TTC549 (cell line): Measurements from ENCODE around the gene N4BP2L2.

Experiments
- FAIRE-seq: peaks from 2 replicates; lab custom pipeline; 2012; peaks lifted over from hg19 to GRCh38; lab: Jason Lieb, UNC

Gene N4BP2L2

DNA sequence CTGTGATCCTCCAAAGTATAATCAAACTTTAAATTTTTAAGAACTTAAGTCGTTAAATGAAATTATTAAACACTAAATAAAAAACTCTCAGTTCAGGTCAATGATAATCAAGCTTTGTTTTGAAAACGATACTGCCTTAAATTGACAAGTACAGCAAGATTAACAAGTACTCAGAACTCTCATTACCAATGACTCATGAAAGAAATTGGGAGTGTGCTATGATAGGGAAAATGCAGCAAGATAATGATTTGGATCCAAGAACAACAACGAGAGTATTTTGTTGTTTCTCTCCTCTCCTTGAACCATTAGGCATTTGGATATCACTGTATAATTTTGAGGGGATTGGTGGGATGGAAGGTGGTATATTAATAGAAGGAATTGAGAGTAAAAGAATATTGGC, 10.2 kb downstream of the N4BP2L2 start:
- no peak for FAIRE-seq

DNA sequence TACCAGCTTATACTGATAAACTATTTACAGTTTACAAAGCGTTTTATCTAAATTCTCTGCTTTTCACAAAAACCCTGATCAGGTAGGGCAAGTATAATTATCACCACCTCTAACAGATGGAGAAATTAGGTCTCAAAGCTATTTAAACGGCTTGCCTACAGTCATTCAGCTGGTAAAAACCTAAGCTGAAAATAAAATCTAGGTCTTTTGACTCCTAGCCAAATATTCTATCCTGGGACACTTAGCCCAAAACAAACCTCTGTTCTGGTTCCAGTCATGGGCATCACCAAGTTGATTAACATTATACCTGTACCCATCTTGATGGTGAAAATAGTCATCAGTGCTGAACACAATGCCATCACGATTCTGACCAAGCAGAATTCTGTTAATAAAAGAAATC, 11.4 kb downstream of the N4BP2L2 start:
- FAIRE-seq, result no peak

DNA sequence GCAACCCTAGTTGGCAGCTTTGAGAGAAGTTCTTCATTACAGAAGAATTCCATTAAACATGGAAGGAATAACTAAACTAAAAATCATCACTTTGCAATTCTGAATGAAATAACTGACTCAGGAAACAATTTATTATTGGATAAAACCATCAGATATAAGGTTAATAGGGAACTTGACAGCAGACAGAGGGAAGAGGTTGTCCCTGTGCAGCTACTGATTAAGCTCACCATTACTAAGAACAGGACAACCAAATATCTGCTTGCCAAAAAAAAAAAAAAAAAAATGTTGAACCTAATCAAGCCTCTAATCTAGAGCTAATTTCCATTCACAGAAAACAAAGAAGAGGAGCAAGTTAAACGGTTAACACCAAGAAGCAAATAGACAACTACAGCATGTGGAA, 12.8 kb downstream of the N4BP2L2 start:
- no peak for FAIRE-seq

DNA sequence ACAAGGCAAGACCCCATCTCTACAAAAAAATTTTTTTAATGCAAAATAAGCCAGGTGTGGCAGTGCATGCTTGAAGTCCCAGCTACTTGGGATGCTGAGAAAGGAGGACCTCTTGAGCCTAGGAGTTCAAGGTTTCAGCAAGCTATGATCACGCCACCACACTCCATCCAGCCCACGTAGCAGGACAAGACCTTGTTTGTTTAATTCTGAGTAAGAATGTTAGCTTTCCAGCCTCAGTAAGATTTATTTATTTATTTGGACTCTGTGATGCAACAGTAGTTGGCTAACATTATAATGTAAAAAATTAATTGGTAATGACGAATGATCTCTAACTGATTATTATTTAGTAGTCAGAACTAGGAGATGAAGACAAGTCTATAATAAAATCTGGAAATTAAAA, 23.3 kb downstream of the N4BP2L2 start:
- peak; percentile 7 for FAIRE-seq

DNA sequence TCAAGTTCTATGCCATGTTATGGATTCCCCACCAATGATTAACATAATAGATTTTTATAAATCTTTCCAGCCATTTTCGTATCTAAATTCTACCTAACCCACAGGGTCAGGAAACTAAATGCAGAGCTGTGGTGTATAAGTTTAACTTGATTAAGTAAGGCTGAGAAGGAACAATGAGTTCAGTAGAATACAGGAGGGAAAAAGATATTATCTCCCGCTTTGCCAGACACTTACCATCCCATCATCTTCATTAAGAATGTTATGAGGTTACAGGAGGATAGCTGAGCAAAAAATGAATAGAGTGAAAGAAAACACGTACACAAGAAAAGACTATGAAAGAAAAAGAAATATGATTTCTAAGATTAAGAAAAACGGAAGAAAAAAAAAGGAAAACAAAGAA, 27.1 kb downstream of the N4BP2L2 start:
- no peak for FAIRE-seq

DNA sequence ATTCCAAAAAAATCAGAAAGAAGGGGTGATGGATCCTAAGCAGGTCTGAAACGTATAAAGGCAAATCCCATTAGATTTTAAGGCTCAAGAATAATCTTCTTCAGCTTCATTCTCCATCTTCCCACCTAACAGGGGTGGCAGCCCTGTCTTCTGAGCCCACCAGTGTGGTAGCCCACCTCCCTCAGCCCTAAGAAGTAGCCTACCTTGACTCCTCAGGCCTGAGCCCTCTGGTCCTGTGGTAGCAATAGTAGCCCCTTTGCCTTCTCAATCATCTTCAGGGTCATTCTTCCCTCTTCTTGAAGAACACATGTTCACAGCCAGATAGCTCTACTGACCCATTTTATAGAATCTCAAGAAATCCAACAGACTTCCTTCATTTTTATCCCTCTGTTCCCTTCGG, 33.7 kb downstream of the N4BP2L2 start:
- no peak for FAIRE-seq

DNA sequence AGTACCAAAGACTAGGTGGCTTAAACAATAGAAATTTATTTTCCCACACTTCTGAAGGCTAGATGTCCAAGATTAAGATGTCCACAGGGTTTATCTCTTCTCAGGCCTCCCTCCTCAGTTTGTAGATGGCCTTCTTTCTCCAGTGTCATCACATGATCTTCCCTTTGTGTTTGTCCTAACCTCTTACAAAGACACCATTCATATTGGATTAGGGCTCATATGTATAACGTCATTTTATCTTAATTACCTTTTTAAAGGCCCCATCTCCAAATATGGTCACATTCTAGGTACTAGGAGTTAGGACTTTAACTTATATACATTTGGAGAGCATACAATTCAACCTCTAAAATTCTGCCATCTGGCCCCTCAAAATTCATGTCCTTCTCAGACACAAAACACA, 34.3 kb downstream of the N4BP2L2 start:
- FAIRE-seq, result no peak

DNA sequence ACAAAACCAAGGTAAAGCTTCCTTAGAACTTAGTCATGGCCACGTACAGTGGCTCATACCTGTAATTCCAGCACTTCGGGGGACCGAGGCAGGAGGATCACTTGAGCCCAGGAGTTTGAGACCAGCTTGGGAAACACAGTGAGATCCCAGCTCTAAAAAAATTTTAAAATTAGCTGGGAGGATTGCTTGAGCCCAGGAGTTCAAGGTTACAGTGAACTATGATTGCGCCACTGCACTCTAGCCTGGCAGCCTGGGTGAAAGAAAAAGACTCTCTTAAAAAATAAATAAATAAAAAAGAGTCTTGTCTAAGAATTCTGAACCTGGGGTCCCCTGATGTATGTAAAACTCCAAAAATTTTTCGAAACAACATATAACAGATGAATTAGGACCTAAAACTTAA, 34.9 kb downstream of the N4BP2L2 start:
- FAIRE-seq, result no peak

DNA sequence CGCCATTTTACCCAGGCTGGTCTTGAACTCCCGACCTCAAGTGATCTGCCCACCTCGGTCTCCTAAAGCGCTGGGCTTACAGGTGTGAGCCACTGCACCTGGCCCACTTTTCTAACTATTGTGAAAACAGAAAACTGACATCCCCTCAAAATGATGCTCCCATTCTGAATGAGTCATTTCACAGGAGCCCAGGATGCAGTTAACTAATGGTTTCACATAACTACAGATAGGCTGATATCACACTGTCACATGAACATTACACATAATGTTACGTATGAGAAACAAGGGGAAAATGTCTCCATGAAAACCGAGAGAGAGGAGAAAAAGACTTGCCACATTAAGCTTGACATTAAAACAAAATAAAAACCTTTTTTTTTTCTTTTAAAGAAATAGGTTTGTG, 37.5 kb downstream of the N4BP2L2 start:
- no peak for FAIRE-seq

DNA sequence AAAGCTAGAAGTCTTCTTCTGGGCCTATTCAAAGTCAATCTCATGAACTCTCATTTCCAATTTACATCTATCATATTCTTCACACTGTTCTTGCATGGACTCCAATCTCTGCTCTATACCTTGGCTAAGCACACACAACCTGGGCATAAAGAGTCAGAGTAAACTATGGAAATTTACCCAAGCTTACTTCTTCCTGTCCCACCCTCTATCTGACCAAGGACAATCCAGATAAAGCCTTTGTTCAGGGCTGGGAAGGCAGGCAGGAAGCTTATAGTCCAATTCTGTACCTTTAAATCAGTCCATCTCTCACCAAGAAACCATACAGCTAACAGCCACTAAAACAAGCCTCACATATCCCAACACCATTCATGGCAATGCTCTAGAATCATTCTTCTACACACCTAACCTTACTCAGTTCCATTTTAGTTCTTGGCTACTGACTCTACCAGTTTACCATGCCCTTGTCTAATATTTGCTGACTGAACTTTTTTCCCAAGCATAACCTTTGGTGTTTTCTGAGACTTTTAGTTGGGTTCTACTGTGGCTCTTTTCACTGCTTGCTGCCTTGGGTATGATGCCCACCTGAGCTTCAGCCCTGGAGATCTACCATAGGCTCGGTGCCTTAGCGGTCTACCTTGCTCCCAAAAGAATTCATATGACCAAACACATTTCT, 38.9 kb downstream of the N4BP2L2 start:
- no peak for FAIRE-seq

DNA sequence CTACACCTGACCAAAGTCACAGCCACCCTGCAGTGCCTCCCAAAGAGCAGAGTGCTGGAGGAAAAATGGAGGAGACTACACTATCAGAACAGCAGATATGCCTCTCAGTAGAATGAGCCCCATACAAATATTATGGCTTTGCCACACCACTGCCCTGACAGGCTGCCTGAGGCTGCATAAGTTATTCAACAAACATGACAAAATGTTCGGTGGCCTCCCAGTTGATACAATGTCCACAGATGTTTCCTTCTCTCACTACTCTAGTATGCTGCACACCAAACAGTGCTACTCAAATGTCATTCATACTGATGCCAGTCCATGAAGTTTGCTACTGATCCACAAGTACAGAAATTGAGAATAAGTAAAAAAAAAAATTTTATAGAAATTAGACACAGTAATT, 41.0 kb downstream of the N4BP2L2 start:
- no peak for FAIRE-seq

DNA sequence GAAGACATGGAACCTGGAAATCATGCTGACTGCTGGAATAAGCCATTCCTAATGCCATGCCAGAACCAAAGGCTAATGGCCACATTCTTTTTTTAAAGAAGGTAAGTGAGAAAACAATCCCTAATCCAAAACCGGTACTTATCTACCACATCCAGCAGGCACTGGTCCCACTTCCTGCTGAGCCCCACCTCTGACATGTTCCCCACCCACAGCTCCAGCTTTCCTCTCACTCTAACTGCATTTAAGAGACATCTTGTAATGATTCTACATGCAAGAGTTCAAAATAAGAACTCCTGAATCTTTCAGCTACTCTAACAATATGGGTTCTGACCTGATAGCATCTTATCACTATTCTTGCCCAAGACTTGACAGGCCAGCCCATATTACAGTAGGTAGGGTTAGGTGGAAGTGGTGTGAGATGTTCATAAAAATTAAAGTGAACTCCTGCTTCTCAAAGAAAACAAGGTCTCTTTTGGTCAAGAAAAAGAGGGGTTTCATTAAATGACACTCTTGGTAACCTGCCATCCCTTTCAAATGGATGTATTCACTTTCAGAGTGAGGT, 41.9 kb downstream of the N4BP2L2 start:
- FAIRE-seq, result no peak

DNA sequence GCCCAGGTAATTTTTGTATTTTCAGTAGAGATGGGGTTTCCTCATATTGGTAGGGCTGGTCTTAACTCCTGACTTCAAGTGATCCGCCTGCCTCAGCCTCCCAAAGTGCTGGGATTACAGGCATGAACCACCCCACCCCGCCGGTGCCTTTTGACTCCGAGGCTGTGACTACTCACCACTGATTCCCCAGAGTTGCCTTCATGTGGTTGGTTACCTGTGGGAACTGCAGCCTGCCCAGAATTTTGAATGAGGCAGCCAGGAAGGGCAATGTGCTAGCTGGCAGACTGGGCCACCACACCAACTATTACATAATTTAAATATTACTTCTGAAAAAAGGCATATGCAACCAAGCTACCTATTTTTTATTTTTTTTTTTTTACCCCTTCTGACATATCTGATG, 42.8 kb downstream of the N4BP2L2 start:
- no peak for FAIRE-seq

DNA sequence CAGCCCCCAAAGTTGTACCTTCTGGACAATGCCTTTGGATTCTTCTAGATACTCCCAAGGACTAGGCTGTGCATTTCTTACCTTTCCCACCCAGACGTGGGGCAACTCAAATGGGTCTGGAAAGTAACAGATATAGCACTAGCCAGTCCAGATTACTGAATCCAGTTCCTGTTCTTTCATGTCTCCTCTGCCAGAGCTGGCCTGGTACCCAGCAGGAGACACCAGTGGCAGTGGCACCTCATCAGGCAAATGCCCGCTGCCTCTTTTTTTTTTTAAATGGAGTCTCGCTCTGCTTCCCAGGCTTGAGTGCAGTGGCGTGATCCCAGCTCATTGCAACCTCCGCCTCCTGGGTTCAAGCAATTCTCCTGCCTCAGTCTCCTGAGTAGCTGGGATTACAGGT, 43.2 kb downstream of the N4BP2L2 start:
- FAIRE-seq, result no peak

DNA sequence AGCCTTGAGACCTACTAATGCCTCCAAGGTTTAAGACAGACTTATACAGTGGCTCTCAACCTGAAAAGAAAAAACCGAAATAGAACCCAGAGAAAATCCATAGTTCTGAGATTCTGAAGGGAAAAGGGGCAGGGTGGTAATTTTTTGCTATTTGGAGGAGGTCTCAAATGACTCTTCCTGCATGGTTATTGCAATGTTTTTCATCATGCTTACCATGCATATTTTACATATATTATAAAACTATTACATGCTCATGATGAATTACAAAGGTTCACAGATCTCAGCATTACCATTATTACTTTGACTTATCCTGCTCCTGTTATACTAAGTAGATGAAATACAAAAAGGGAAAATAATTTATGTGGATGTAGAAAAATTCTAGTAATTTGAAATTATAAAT, 47.6 kb downstream of the N4BP2L2 start:
- FAIRE-seq, result no peak

DNA sequence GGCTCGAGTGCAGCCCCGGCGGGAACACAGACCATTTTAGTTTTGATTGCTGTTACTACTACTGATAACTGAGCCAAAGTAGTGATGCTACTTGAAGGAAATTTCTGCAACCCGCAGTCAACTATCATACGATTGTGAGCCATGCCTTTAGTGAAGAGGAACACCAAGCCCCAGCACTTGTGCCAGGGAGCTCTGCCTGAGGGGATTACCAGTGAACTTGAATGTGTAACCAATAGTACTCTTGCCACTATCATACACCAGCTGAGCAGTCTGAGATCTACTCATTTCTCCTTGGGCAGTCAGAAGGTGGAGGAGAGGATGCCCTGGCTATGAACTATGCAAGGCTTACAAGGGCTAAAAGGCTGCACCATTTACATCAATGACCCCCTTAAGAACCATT, 61.7 kb downstream of the N4BP2L2 start:
- no peak for FAIRE-seq

DNA sequence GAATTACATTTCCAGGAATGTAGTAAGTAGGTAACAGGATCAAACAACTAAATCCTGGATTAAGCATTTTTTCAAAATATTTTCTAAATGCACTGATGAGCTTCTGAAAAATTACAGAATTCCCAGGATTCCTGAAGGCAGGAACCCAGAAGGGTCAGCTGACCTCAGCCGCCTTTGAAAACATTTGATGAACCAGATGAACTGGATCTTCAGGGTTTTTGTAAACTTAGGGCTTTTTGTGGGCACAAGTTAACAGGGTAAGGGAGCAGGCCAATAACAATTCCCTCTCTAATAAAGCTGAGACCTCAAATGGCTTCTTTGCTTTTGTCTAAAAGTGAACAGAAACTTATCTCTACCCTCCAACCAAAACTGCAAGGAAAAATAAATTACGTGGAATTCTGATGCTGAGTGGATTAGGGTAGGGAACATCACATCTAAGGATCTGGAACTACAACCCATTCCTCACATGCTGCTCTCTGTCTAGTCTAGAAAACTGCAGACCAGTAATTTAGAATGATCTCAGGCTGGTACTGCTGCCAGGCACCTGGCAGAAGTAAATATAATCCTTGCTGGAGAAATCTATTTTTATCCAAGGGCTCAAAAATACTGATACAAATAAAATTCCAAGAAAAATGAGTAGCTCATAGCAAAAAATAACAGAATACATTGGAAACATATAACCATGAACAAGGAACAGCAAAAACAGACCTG, 62.4 kb downstream of the N4BP2L2 start:
- FAIRE-seq, result no peak

DNA sequence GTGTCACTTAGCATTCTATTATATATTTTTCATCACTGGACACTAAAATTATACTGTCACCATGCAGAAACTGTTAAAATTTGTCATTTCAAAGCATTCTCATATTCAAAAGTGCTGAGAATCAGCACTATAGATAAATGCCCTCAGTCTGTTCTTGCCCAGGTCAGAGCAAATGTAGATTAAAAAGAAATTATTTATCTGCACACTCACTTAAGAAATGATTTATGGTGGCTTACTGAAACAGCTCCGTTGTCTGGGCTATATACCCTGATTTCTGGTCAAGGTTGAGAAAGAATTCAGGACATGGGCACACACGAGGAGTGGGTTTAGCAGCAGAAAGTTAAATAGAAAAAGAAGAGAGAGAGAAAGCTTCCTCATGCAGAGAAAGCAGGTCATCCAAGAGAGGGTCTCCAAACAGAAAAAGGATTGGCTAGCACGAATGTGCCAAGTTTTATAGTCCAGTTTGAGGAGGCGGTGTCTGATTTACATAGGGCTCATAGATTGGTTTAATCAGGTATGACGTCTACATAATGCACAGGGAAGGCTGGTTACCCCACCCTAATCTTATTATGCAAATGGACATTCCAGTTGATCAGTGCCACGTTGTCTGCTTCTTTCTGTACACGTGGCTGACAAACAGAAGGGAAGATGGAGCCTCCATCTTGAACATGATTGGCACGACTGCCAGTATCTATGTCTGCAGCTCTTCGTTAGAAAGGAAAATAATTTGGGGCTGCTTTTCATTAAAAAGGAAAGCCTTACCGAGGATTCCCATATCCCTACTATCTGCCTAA, 63.4 kb downstream of the N4BP2L2 start:
- no peak for FAIRE-seq

DNA sequence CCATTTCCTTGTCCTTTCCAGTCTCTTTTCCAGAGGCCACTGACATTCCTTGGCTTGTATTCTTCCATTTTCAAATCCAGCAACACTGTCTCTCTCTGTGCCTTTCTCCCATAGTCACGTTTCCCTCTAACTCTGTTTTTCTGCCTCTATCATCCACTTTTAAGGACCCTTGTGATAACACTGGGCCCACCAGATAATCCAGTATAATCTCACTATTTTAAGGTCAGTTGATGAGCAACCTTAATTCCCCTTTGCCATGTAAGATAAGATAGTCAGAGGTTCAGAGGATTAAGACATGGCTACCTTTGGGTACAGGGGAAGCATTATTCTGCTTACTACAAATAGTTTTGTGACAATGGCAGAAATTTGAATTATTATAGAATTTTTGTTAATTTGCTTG, 64.9 kb downstream of the N4BP2L2 start:
- no peak for FAIRE-seq

DNA sequence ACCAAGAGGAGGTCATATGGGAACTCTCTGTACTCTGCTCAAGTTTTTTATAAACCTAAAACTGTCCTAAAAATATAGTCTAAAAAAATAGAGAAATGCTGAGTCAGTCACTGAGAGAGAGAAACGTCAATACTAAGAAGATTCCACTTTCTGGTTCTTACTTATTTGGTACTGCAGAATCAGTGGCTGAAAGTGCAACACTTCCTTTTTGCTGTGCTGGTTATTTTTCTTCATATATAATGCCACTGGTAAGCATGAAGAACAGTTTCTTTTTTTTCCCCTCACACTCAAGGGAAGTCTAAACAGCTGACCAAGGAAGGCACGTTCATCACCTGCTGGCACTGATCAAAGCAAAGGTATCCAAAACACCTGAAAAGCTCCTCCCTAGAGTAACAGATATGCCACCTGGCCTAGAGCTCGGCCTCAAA, 66.4 kb downstream of the N4BP2L2 start:
- FAIRE-seq, result no peak

DNA sequence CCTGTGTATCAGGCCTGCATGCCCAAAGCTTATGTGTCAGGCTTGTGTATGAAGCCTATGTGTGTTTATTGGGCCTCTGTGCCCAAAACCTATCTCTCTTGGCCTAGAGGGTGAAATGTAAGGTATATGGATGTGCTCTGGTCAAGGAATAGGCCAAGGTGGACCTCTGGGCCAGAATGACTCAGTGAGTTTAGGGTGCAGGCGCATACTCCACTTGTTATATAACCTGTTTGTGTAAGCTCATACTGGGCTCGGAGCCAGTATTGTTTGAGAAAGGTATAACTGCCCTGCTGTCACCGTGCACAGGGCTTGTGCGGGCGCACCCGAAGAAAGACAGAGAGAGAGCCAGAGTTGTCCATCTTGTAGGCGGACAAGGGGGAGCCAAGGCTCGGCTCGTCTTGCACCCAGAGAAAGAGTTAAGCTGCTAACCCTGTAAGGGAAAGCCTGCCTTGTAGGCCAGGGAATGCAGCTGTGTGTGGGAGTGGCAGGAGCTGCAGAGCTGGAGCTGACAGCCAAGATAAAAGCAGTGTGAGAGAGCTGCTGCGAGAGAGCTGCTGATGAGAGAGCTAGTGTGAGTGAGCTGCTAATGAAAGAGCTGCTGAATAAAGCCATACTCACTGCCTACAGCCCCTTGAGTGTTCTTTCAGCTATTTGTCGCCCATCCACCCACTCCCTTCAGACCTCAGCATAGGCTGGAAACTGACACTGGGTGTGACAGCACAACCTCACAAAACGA, 67.2 kb downstream of the N4BP2L2 start:
- no peak for FAIRE-seq

DNA sequence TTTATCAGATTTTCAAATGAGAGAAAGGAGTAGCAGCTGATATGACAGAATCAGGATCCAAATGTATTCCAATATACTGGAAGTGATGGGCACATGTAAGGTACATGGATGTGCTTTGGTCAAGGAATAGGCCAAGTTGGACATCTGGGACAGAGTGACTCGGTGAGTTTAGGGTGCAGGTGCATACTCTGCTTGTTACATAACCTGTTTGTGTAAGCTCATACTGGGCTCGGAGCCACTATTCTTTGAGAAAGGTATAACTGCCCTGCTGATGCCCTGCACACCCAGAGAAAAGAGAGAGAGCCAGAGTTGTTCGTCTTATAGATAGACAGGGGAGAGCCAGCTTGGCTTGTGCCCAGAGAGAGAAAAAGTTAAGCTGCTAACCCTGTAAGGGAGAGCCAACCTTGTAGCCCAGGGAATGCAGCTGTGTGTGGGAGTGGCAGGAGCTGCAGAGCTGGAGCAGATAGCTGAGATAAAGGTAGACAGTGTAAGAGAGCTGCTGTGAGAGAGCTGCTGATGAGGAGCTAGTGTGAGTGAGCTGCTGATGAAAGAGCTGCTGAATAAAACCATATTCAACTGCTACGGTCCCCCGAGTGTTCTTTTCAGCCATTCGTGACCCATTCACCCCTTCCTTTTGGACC, 70.0 kb downstream of the N4BP2L2 start:
- FAIRE-seq, result no peak
